G401 (cell line): ENCODE results near the gene FDX1. TPM values are rescaled to one million over a fixed set of nuclear protein-coding genes. Genes with fewer than 3 reads are reported as not detected.
"Not testable (repeated sequence)": the region's sequence is repeated elsewhere in the genome, so short reads cannot be mapped to it uniquely, and the experiment has no call there.

ENCODE experiments used
- DNase-seq: peaks from one replicate; pipeline ENCODE4 v3.0.0-alpha.2; 2015; ENCODE audit warnings: low spot score
- in situ Hi-C: cut with HindIII; loops from 2 replicates; pipeline ENCODE4 v1.10.0; 2016; ENCODE audit warnings: low sequenced_read_pairs, mixed read lengths
- total RNA-seq: library from RNA; depleted of rRNA; stranded (reverse); fragments of >200 nt; shearing (Covaris generic); gene quantifications from 2 replicates; pipeline ENCODE4 v1.2.3, GENCODE V29; 2014; rRNA removed

Gene FDX1, protein sequence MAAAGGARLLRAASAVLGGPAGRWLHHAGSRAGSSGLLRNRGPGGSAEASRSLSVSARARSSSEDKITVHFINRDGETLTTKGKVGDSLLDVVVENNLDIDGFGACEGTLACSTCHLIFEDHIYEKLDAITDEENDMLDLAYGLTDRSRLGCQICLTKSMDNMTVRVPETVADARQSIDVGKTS
- total RNA-seq = 17.6 and 19.8 TPM in 2 replicates

DNA sequence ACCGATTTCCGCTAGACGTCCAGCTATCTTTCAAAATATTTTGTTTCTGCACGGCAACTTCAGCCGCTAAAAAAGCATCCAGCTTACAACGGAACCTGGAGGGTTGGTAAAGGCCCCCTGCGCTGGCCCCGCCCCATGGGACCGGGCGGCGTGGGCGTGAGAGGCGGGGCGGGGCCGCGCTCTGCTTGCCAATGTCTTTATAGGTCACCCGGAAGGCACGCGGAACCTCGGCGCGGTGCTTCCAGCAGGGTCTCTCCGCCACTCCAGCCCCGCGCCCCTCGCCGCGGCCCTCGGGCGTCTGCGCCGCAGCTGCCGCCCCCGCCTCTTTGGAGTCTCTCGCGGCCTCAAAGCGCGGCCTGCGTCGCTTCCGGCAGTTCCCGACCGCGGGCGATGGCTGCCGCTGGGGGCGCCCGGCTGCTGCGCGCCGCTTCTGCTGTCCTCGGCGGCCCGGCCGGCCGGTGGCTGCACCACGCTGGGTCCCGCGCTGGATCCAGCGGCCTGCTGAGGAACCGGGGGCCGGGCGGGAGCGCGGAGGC is at the start of gene FDX1:
Gene FDX1, plus strand, starts transcription at position 218 of the 536 bp plus-strand sequence. Its CDS starts 173 bp downstream, at position 391.
- in situ Hi-C loops = no loop called here
- peak; percentile 73 for DNase-seq

DNA sequence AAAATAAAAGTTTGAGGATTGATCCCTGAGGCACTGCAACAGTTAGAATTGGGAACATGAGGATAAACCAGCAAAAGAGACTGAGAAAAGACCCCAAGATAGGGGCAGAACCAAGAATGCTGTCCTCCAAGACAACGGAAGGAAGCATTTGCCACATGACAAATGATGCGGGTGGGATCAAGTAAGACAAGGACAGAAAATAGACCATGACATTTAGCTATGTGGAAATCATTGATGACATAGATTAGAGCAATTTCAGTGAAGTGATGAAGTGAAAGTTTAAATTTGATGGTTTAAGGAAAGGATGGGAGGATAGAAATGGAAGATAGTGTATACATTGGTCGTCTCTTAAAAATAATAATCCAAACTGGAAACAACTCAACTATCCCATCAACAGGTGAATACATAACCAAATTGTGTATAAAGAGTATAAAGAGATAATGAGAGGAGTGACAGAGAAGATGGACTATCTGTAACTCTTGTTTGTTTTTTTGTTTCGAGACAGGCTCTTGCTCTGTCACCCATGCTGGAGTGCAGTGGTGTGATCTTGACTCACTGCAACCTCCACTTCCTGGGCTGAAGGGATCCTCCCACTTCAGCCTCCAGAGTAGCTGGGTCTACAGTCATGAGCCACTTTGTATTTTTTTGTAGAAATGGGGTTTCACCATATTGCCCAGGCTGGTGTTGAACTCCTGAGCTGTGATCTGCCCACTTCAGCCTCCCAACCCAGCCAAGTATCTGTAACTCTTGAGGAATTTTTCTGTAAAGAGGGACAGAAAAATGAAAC is 48.7 kb upstream of the FDX1 start:
- DNase-seq = no peak
- in situ Hi-C loops = no loop called here

DNA sequence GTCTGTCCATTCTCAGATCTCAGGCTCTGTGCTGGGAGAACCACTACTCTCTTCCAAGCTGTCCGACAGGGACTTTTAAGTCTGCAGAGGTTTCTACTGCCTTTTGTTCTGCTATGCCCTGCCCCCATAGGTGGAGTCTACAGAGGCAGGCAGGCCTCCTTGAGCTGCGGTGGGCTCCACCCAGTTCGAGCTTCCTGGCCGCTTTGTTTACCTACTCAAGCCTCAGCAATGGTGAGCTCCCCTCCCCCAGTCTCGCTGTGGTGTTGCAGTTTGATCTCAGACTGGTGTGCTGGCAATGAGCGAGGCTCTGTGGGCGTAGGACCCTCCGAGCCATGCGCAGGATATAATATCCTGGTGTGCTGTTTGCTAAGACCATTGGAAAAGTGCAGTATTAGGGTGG is 41.5 kb upstream of the FDX1 start:
- DNase-seq, in situ Hi-C loops: not testable (repeated sequence)

DNA sequence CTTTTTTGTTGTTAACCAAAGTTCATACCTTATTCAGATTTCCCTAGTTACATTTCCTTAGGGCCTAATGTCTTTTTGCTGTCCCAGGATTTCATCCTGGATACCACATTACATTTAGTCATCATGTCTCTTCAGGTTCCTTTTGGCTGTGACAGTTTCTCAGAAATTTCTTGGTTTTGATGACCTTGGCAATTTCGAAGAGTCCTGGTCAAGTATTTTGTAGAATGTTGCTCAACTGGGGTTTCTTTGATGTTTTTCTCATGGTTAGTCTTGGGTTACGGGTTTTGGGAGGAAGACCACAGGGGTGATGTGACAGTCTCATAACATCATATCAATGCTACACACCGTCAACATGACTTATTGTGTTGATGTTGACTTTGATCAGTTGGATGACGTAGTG is 39.8 kb upstream of the FDX1 start:
- DNase-seq = no peak
- in situ Hi-C loops = no loop called here

DNA sequence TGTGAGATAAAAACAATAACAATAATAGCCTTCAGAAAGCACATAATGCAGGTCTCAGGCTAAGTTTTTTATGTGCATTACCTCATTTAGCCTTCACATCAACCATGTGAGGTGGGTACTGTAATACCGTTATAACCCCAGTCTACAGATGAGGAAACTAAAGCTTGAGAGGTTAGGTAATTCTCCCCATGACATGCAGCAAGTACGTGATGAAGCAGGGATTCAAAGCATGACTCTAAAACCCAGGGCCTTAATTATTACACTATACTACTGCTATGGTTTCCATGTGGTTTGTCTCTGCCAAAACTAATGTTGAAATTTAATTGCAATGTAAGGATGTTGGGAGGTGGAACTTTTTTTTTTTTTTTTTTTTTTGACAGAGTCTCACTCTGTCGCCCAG is 37.7 kb upstream of the FDX1 start:
- in situ Hi-C loops = no loop called here
- DNase-seq = no peak

DNA sequence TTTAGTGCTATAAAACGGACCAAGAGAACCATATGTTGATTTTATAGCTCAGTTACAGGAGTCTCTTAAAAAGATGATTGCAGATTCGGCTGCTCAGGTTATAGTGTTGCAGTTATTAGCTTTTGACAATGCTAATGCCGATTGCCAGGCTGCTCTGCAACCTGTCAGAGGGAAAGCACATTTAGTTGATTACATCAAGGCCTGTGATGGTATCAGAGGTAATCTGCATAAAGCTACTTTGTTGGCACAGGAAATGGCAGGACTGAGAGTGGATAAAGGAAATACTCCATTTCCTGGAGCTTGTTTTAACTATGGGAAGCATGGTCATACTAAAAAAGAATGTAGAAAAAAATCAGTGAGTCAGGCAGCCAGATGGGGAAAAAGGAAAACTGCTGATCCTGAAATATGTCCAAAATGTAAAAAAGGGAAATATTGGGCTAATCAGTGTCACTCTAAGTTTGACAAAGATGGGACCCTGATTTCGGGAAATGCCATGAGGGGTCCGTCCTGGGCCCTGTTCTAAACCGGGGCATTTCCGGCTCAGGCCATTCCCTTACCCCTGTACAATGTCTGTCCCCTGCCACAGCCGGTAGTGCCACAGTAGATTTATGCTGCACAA is 32.0 kb upstream of the FDX1 start:
- in situ Hi-C loops, DNase-seq: not testable (repeated sequence)

DNA sequence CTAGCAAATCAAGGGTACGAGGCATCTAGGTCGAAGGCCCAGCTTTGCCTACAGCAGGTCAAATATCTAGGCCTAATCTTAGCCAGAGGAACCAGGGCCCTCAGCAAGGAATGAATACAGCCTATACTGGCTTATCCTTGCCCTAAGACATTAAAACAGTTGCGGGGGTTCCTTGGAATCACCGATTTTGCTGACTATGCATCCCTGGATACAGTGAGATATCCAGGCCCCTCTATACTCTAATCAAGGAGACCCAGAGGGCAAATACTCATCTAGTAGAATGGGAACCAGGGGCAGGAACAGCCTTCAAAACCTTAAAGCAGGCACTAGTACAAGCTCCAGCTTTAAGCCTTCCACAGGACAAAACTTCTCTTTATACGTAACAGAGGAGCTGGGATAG is 26.2 kb upstream of the FDX1 start:
- in situ Hi-C loops, DNase-seq: not testable (repeated sequence)

DNA sequence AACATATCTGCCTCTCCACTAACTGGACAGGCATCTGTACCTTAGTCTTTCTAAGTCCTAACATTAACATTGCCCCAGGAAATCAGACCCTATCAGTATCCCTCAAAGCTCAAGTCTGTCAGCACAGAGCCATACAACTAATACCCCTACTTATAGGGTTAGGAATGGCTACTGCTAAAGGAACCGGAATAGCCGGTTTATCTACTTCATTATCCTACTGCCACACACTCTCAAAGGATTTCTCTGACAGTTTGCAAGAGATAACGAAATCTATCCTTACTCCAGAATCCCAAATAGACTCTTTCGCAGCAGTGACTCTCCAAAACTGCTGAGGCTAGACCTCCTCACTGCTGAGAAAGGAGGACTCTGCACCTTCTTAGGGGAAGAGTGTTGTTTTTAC is 24.1 kb upstream of the FDX1 start:
- DNase-seq, in situ Hi-C loops: not testable (repeated sequence)

DNA sequence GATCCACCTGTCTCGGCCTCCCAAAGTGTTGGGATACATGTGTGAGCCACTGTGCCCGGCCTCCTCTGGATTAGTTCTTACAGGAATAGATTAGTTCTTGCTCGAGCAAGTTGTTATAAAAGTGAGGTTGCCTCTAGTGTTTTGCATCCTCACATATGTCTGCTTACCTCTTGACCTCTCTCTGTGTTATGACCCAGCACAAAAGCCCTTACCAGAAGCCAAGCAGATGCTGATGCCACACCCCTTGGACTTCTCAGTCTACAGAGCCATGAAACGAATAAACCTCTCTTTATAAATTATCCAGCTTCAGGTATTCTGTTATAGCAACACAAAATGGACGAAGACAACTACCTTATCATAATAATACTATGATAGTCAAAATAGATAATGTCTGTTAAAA is 22.4 kb upstream of the FDX1 start:
- in situ Hi-C loops = no loop called here
- DNase-seq = no peak

DNA sequence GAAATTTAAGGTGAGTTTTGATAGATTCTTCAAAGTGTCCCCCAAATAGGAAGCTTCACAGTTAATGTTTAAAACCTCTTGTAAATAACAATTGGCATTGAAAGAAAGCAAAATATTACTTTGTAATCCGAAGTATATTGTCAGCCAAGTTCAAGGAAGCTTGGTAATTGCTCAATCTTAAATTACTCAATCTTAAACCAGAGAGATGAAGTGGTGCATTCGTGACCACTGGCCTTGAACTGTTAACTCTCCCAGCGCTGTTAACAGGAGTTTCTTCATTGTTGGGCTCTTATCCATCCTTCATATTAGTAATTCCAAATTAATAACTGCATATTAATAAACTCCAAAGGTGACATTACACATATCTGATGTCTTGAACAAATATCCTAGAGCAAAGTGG is 20.6 kb upstream of the FDX1 start:
- DNase-seq = no peak
- in situ Hi-C loops = no loop called here

DNA sequence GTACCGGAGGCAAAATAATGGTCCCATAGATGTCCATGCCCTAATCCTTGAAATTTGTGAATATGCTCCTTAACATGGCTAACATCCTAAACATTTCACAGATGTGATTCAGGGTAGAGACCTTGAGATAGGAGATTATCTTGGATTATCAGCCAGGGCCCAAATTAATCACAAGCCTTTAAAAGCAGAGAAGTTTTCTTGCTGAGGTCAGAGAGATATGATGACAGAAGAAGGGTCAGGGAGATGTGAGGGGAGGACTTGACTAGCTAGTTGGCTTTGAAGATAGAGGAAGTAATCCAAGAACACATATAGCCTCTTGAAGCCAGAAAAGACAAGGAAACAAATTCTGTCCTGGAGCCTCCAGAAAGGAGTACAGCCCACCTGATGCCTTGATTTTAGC is 19.1 kb upstream of the FDX1 start:
- in situ Hi-C loops = no loop called here
- DNase-seq = no peak

DNA sequence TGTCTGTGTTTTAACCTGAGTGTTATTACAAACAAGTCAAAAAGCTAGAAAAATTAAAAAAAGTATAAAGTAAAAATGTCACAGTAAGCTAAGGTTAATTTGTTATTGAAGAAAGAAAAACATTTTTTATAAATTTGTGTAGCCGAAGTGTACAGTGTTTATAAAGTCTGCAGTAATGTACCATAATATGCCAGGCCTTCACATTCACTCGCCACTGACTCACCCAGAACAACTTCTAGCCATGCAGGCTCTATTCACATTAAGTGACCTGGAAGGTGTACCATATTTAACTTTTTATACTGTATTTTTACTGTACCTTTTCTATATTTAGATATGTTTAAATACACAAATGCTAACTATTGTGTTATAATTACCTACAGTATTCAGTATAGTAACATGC is 14.7 kb upstream of the FDX1 start:
- in situ Hi-C loops = no loop called here

DNA sequence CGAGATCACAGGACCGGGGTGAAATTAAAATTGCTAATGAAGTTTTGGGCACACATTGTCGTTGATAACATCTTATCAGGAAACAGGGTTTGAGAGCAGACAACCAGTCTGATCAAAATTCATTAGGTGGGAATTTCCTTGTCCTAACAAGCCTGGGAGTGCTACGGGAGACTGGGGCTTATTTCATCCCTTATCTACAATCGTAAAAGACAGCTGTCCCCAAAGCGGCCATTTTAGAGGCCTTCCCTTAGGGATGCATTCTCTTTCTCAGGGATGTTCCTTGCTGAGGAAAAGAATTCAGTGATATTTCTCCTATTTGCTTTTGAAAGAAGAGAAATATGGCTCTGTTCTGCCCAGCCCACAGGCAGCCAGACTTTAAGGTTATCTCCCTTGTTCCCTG is 8.1 kb upstream of the FDX1 start:
- in situ Hi-C loops, DNase-seq: not testable (repeated sequence)

More for the DNA sequence above, 14.7 kb upstream of the FDX1 start:
- no peak for DNase-seq

DNA sequence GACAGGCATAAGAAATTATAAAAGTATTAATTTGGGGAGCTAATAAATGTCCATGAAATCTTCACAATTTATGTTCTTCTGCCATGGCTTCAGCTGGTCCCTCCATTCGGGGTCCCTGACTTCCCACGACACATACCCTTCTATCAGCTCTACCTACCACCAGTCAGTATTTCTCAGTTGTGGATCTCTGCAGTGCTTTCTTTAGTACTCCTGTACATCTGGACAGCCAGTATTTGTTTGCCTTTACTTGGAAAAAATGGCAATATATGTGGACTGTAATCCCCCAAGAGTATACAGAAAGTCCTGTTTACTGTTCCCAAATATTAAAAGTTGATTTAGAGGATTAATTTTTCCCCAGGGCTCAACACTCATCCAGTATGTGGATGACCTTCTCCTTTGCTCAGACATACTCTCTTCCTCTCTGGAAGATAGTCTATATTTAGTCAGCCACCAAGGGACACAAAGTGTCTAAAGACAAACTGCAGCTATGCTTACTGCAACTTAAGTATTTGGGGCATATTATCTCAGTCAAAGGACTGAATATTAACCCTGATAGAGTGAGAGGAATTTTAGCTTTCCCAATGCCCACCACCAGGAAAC is 7.3 kb upstream of the FDX1 start:
- in situ Hi-C loops = no loop called here
- DNase-seq = no peak

DNA sequence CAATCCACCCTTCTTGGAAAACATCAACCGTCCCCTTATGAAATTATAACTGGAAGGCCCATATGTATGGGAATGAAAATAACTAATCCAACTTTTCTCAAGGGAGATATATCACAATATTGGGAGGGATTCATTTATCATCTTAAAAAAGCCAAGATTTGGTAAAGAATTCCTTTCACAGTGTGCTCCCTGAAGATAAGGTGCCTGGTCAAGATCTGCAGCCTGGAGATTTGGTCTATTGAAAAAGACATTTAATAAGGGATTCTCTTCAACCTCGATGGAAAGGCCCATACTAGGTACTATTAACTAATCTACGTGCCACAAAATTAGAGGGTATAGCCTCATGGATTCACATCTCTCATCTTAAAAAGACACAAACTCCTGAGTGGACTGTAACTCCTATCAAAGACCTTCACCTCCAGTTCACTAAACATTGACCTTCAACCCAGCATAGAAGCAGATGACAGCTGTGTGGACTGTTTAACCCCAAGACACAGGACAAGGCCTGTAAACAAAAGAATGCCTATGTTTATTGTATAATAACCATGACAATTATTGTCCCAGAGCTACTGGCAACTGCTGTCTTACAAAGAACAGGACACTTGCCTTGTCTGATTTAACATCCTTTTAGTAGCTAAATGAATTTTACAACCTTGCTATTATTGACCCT is 4.8 kb upstream of the FDX1 start:
- DNase-seq = no peak
- in situ Hi-C loops = no loop called here

DNA sequence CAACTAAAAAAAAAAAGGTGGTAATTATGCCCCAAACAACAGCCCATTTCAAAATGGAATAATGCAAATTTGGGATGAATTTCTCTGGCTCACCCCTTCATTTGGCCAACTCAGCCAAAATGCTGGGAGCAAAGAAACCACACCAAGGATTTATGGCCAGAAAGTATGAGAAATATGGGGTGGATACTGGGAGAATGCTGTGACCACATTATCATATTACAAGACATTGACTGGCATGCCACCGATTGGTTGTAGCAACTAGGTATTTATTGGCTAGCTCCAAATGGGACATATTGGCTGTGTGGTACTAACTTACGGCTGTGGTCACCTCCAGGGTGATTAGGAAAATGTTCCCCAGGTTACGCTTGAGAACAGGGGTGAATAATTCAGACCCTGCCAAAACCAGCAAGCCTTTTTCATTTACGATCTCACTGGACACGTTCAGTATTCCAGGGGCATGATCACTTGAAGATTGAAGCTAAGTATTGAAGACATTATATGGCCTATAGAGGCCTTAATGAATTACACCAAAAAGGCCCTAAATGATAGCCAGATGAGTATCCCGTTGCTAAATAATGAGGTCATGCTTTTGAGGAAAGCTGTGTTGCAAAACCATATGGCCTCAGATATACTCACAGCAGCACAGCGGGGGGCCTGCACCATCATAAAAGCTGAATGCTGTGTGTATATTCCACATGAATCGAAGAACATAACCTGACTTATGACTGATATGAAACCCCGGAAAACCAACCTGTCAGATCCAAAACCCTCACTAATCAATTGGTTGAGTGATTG is 3.8 kb upstream of the FDX1 start:
- no peak for DNase-seq
- in situ Hi-C loops = no loop called here

DNA sequence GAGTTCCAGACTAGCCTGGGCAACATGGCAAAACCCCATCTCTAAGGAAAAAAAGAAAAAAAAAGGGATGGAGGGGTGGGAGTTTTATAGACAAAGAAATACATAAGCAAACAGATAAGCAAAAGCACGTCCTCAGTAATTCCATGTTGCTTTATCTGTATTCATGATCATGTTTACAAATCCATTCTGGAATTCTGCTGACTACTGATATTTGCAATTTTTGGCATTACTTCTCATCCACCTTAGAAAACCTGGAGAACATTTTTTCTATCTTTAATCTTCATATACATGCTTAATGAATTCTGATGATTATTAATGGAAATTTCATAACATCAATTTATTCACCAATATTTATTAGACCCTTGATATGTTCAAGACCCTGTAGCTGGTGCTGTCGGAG is 1.7 kb upstream of the FDX1 start:
- DNase-seq = no peak
- in situ Hi-C loops = no loop called here

DNA sequence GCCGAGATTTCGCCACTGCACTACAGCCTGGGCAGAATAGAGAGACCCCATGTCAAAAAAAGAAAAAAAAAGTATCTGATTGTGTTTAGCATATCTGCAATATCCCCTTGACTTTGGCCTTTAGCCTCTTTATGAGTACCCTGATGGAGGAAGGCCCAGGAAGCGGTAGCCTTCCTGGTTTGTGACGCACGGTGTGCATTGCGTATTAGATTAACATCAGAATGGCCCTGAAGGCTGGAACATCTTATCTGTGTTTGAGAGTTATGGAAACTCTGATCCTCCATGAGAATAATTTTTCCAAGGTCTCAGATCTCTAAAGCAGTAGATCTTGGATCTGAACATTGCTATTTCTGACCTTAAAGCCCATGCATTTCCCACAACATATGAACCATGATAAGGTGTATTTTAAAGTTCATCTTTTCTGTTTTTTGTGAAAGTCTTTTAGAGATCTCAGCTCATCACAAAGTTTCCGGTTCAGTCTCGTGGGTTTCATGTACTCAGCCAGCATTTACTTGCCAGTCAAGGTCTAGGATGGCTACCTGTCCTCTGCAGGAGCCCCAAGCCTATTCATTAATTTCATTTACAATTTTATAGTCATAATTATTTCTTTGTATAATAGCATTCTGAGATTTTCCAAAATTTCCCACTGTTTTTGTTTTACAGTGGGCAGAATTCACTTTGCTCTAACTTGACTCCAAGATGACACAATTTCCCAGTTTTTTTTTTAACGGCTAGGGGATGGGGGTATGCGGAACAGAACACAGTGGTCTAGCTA is 605 bp upstream of the FDX1 start:
- no peak for DNase-seq
- in situ Hi-C loops = no loop called here
